Psoas muscle (tissue), 8 donors: ENCODE results near the gene SLC25A38. TPM values are rescaled to one million over a fixed set of nuclear protein-coding genes. Genes with fewer than 3 reads are reported as not detected.
A peak's percentile ranks its signal among the peaks of the same experiment; 100 is the strongest.

Experiments
- ATAC-seq, 4 donors: fragments of 200-7000 bp; cut with Tn5 transposase; one replicate each; pipeline ENCODE4 v1.9.1; 2020; ENCODE audit warnings: moderate library complexity in 3 of 4, mild to moderate bottlenecking in 2 of 4
- DNase-seq, 2 donors: peaks; one replicate each; pipeline ENCODE4 v3.0.0-alpha.2; 2020
- H3K27ac ChIP-seq: fragments of 200-600 bp; one replicate; pipeline ENCODE4 v1.8.0; 2022
- H3K27me3 ChIP-seq, 3 donors: fragments of 200-600 bp in 1 of 3; one replicate each; pipeline versions ENCODE4 v1.6.1 to v1.8.0; 2013 to 2022; ENCODE audit warnings: low read length in 2 of 3, mild to moderate bottlenecking in 2 of 3, moderate library complexity in 1 of 3; ENCODE audit not compliant: insufficient read depth in 3 of 3
- H3K36me3 ChIP-seq, 2 donors: fragments of 200-600 bp in 1 of 2; one replicate each; pipeline versions ENCODE4 v1.6.1 to v1.8.0; 2013 to 2022; ENCODE audit warnings: low read depth in 1 of 2, mild to moderate bottlenecking in 1 of 2, moderate library complexity in 1 of 2; ENCODE audit not compliant: insufficient read depth in 1 of 2
- H3K4me1 ChIP-seq: fragments of 200-600 bp; one replicate; pipeline ENCODE4 v1.8.0; 2022
- H3K4me3 ChIP-seq: fragments of 200-600 bp; one replicate; pipeline ENCODE4 v1.8.0; 2022; ENCODE audit warnings: mild to moderate bottlenecking
- H3K9me3 ChIP-seq: fragments of 200-600 bp; one replicate; pipeline ENCODE4 v1.8.0; 2022
- CTCF ChIP-seq: fragments of 200-600 bp; IDR thresholded peaks from one replicate; pipeline ENCODE4 v1.8.0; 2022; ENCODE audit warnings: antibody characterized with exemption
- WGBS, 3 donors: extraction: QIAGEN DNeasy Blood & Tissue Kit; methylation state at CpG; one replicate each; pipeline versions ENCODE4 v1.1.6 to v1.1.7; 2013; 5-methylcytosine and 5-hydroxymethylcytosine counted together
- intact Hi-C, 2 donors: fragments of 100-400 bp; cut with DNase I; formaldehyde crosslinking; loops; one replicate each; pipeline versions ENCODE4 v1.11.0 to v1.14.2; 2022
- polyA plus RNA-seq, 3 donors: library from polyadenylated mRNA; stranded (reverse); fragments of 200-250 nt; gene quantifications; one replicate each; pipeline ENCODE4 v1.2.3, GENCODE V29; 2013
- total RNA-seq, 4 donors: library from RNA; stranded (reverse); fragmentation: NEBNext Ultra II Directional in 2 of 4; extraction: Animal tissue kit (Norgen Biotek cat#: 25700) in 2 of 4; gene quantifications; one replicate each; pipeline versions ENCODE4 v1.2.1 to v1.2.4, GENCODE V29; 2021 to 2023
- donor health status: healthy with polysubstance abuse.
- donor health status: DM: no; HTN: no; CAD: no; lungs with moderate emphysema.
- donor health status: Bipolar disorder and iron deficiency.
- donor health status: healthy.
- donor health status: DM: yes; HTN: yes; CAD: no.
- donor health status: DM: no; HTN: no; CAD: no.
- donor health status: DM: no; HTN: no; CAD: no.
- donor health status: DM: yes; HTN: yes; CAD: no.

SLC25A38 gene
- total and polyA plus RNA-seq, 7 donors: 24.9 to 86.5 (median 31.1) TPM

- no peak for TF ChIP-seq CTCF
- Histone ChIP-seq H3K27me3 (no peaks in the 10 kb centered on the region), H3K4me3 (no peak overlapping the region), H3K4me1 (no peaks in the 10 kb centered on the region), H3K27ac (no peak overlapping the region), H3K9me3 (no peaks in the 10 kb centered on the region), H3K36me3 (no peaks in the 10 kb centered on the region)
- intact Hi-C loops: no loop called here
- DNase-seq (no peak), ATAC-seq (no peak)
These were observed 10.3 kb upstream of the SLC25A38 start for GRCh38 chr3:39372833-39373232.

- ATAC-seq: no peak
- intact Hi-C loops: no loop called here
- TF ChIP-seq CTCF: no peak
These were observed 6.1 kb upstream of the SLC25A38 start for GRCh38 chr3:39376959-39377634.

GRCh38 chr3:39378088-39378487 lies 5.1 kb upstream of the SLC25A38 start:
- H3K4me1 ChIP-seq: peaks cover 7% of the 10 kb centered on the region
- intact Hi-C loops: no loop called here
- H3K36me3 ChIP-seq: no peaks in the 10 kb centered on the region
- peak; percentile 27 for TF ChIP-seq CTCF
- H3K27ac ChIP-seq: no peak overlapping the region
- WGBS, 3 donors: 40 to 48% (median 48%) methylated on average over 4 of the region's 4 CpGs
- no peaks in the 10 kb centered on the region for H3K9me3 ChIP-seq
- DNase-seq (no peak), ATAC-seq (no peak)
- H3K27me3 ChIP-seq: no peaks in the 10 kb centered on the region
- no peak overlapping the region for H3K4me3 ChIP-seq

More at GRCh38 chr3:39376959-39377634, 6.1 kb upstream of the SLC25A38 start:
- Histone ChIP-seq H3K27me3 (no peaks in the 10 kb centered on the region), H3K4me3 (no peak overlapping the region), H3K36me3 (no peaks in the 10 kb centered on the region), H3K4me1 (no peaks in the 10 kb centered on the region), H3K27ac (no peak overlapping the region), H3K9me3 (no peaks in the 10 kb centered on the region)
- 56 to 77% (median 73%) methylated on average over 5 of the region's 5 CpGs for WGBS, 3 donors
- DNase-seq: no peak

- DNase-seq (no peak), ATAC-seq (no peak)
- intact Hi-C loops: no loop called here
- H3K36me3 ChIP-seq: no peaks in the 10 kb centered on the region
- TF ChIP-seq CTCF: no peak
- H3K27me3 ChIP-seq: no peaks in the 10 kb centered on the region
- H3K4me1 ChIP-seq: peaks cover 7% of the 10 kb centered on the region
- no peak overlapping the region for H3K27ac ChIP-seq
- no peaks in the 10 kb centered on the region for H3K9me3 ChIP-seq
- no peak overlapping the region for H3K4me3 ChIP-seq
- 94 to 98% (median 95%) methylated on average over 10 of the region's 10 CpGs for WGBS, 3 donors
These were observed 4.0 kb upstream of the SLC25A38 start for GRCh38 chr3:39378957-39379777.
